ENCODE measurements around the gene MANF. TPM values are rescaled to one million over a fixed set of nuclear protein-coding genes. Genes with fewer than 3 reads are reported as not detected.
"Not testable (repeated sequence)": the region's sequence is repeated elsewhere in the genome, so short reads cannot be mapped to it uniquely, and the experiment has no call there.

MANF gene
- total RNA-seq, 2 experiments from 2014 or later, result 196 to 215 TPM

GRCh38 chr3:51386852-51387229 is 1.8 kb downstream of the MANF start:
- ChIA-PET POLR2A (no interaction called here), CTCF (interaction anchor here (0.9 to 1.9 kb wide), 3 partner anchors 10 to 763 kb away, joined by 3 to 4 read pairs (median 3); no protein-coding TSS in a partner anchor)

GRCh38 chr3:51387281-51387680 is 2.2 kb downstream of the MANF start:
- POLR2A ChIA-PET, result not testable (repeated sequence)
- CTCF ChIA-PET, result interaction anchor here (0.9 to 1.9 kb wide), 3 partner anchors 9 to 764 kb away, joined by 3 to 4 read pairs (median 3); no protein-coding TSS in a partner anchor

- CTCF ChIA-PET, result interaction anchor here (0.6 to 2.1 kb wide), 10 partner anchors 19 to 821 kb away, joined by 4 to 7 read pairs (median 4); partner anchors contain the start of gene C3orf18
- POLR2A ChIA-PET, result interaction anchor here (0.6 to 0.9 kb wide), 3 partner anchors 334 to 773 kb away, joined by 3 read pairs; no protein-coding TSS in a partner anchor
Measured at GRCh38 chr3:51388286-51389029, 3.4 kb downstream of the MANF start.

GRCh38 chr3:51389423-51390183 is 4.5 kb downstream of the MANF start:
- POLR2A ChIA-PET, result interaction anchor here (0.6 to 0.9 kb wide), 3 partner anchors 335 to 774 kb away, joined by 3 read pairs; no protein-coding TSS in a partner anchor
- CTCF ChIA-PET, result interaction anchor here (0.6 to 2.1 kb wide), 13 partner anchors 11 to 822 kb away, joined by 3 to 7 read pairs (median 4); partner anchors contain the start of gene C3orf18

- POLR2A ChIA-PET, result no interaction called here
- CTCF ChIA-PET, result interaction anchor here (1.1 to 2.1 kb wide), 8 partner anchors 11 to 291 kb away, joined by 3 to 7 read pairs (median 4); no protein-coding TSS in a partner anchor
Measured at GRCh38 chr3:51390246-51391074, 5.4 kb downstream of the MANF start.

GRCh38 chr3:51391075-51391565 is 6.0 kb downstream of the MANF start, which contains the start of gene RBM15B:
Gene RBM15B, plus strand, starts transcription at chr3:51391285. Its CDS starts 115 bp downstream, at chr3:51391400.
- POLR2A ChIA-PET, result no interaction called here
- CTCF ChIA-PET, result no interaction called here

GRCh38 chr3:51391566-51392354 is 6.7 kb downstream of the MANF start:
- CTCF ChIA-PET, result no interaction called here
- POLR2A ChIA-PET, result no interaction called here

GRCh38 chr3:51392355-51393133 is 7.5 kb downstream of the MANF start:
- CTCF ChIA-PET, result interaction anchor here (0.7 kb wide), 1 partner anchor 12 kb away, joined by 3 read pairs; no protein-coding TSS in a partner anchor
- POLR2A ChIA-PET, result interaction anchor here (0.6 kb wide), 1 partner anchor 1133 kb away, joined by 3 read pairs; no protein-coding TSS in a partner anchor

GRCh38 chr3:51393134-51393495 is 8.0 kb downstream of the MANF start:
- CTCF ChIA-PET, result interaction anchor here (0.7 kb wide), 1 partner anchor 11 kb away, joined by 3 read pairs; no protein-coding TSS in a partner anchor
- POLR2A ChIA-PET, result interaction anchor here (0.6 to 1.9 kb wide), 2 partner anchors 8 to 1134 kb away, joined by 3 to 9 read pairs; partner anchors contain the start of gene MANF

- ChIA-PET POLR2A (interaction anchor here (1.9 kb wide), 1 partner anchor 8 kb away, joined by 9 read pairs; the partner anchor contains the start of gene MANF), CTCF (no interaction called here)
Measured at GRCh38 chr3:51393564-51393963, 8.5 kb downstream of the MANF start.

- ChIA-PET POLR2A (interaction anchor here (1.9 kb wide), 1 partner anchor 9 kb away, joined by 9 read pairs; the partner anchor contains the start of gene MANF), CTCF (interaction anchor here (0.5 to 1.2 kb wide), 2 partner anchors 21 to 68 kb away, joined by 3 to 5 read pairs; no protein-coding TSS in a partner anchor)
Measured at GRCh38 chr3:51394541-51394940, 9.4 kb downstream of the MANF start.

- ChIA-PET CTCF (interaction anchor here (1.1 kb wide), 1 partner anchor 12 kb away, joined by 3 read pairs; no protein-coding TSS in a partner anchor), POLR2A (no interaction called here)
Measured at GRCh38 chr3:51395493-51396213, 10.6 kb downstream of the MANF start.

GRCh38 chr3:51396401-51396800 is 11.3 kb downstream of the MANF start:
- ChIA-PET POLR2A (interaction anchor here (0.5 kb wide), 1 partner anchor 104 kb away, joined by 3 read pairs; the partner anchor contains the start of gene DCAF1), CTCF (interaction anchor here (1.0 to 1.1 kb wide), 2 partner anchors 9 to 12 kb away, joined by 3 to 4 read pairs; no protein-coding TSS in a partner anchor)

- POLR2A ChIA-PET, result no interaction called here
Measured at GRCh38 chr3:51397392-51397791, 12.3 kb downstream of the MANF start.

GRCh38 chr3:51398595-51399310 is 13.7 kb downstream of the MANF start:
- CTCF ChIA-PET, result interaction anchor here (1.4 kb wide), 1 partner anchor 36 kb away, joined by 3 read pairs; no protein-coding TSS in a partner anchor
- POLR2A ChIA-PET, result interaction anchor here (0.5 kb wide), 1 partner anchor 101 kb away, joined by 10 read pairs; the partner anchor contains the start of gene DCAF1

More at GRCh38 chr3:51397392-51397791, 12.3 kb downstream of the MANF start:
- CTCF ChIA-PET, result interaction anchor here (0.7 to 1.0 kb wide), 2 partner anchors 10 to 38 kb away, joined by 3 to 4 read pairs; no protein-coding TSS in a partner anchor
